RWPE2 (cell line): ENCODE data around the gene SRSF10.
"Not testable (repeated sequence)": the region's sequence is repeated elsewhere in the genome, so short reads cannot be mapped to it uniquely, and the experiment has no call there.

ENCODE experiments used
- ATAC-seq: fragments of 200-7000 bp; cut with Tn5 transposase; 3 replicates; pipeline ENCODE4 v1.9.1; 2021; ENCODE audit warnings: low read depth
- DNase-seq: peaks from one replicate; pipeline ENCODE4 v3.0.0-alpha.2; 2020; ENCODE audit warnings: low spot score
- H3K27ac ChIP-seq: fragments of 450-650 bp; 2 replicates; pipeline ENCODE4 v1.5.1; 2017; ENCODE audit warnings: mild to moderate bottlenecking; ENCODE audit not compliant: poor library complexity, severe bottlenecking
- H3K27me3 ChIP-seq: fragments of 250-450 bp; sonication (Bioruptor Pico); 2 replicates; pipeline ENCODE4 v1.5.1; 2021; ENCODE audit warnings: mild to moderate bottlenecking, moderate library complexity; ENCODE audit not compliant: insufficient read depth, poor library complexity, severe bottlenecking
- H3K36me3 ChIP-seq: fragments of 250-450 bp; sonication (Bioruptor Pico); 2 replicates; pipeline ENCODE4 v1.5.1; 2020; ENCODE audit warnings: low read depth, mild to moderate bottlenecking, moderate library complexity
- H3K4me1 ChIP-seq: fragments of 250-450 bp; sonication (Bioruptor Pico); 2 replicates; pipeline ENCODE4 v1.5.1; 2021; ENCODE audit warnings: mild to moderate bottlenecking, moderate library complexity; ENCODE audit not compliant: insufficient read depth, poor library complexity, severe bottlenecking
- H3K4me3 ChIP-seq: fragments of 250-450 bp; sonication (Bioruptor Pico); 2 replicates; pipeline ENCODE4 v1.5.1; 2021; ENCODE audit warnings: mild to moderate bottlenecking, moderate library complexity; ENCODE audit not compliant: severe bottlenecking
- H3K9me3 ChIP-seq: fragments of 250-450 bp; sonication (Bioruptor Pico); 2 replicates; pipeline ENCODE4 v1.5.1; 2021; ENCODE audit warnings: mild to moderate bottlenecking, moderate library complexity; ENCODE audit not compliant: severe bottlenecking
- CTCF ChIP-seq: fragments of 450-650 bp; IDR thresholded peaks from one replicate; pipeline ENCODE4 v1.5.1; 2017; ENCODE audit warnings: mild to moderate bottlenecking, moderate library complexity; ENCODE audit not compliant: poor library complexity, severe bottlenecking

The SRSF10 gene

DNA sequence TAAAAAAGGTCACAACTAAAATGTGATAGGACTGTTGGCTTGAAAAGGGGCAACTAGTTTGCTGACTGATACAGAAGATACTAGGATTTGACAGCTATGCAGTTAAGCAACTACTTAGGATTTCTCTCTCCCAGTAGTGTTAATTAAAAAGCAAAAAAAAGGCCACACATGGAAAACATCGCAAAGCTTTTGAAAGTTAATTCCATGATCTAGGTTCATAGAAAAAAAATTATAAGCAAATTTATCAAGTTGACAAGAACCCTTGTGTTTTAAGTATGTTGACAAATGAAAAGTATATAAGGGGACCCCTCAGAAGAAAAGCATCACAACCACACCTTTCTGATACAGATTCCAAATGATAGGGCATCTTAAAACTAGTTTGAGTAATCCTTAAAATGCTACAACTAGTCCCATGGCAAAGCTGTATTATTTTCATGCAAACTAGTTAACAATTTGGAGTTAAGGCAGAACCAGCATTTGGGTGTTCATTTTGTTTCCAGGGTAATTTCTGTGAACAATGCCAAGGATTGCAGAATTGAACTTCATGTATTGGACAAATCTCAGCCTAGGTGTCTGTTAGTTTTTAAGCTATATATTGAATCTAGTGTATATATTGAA lies 16.4 kb downstream of the SRSF10 start:
- H3K4me1 ChIP-seq, result peaks cover 9% of the 10 kb centered on the region
- H3K4me3 ChIP-seq, result no peak overlapping the region
- ATAC-seq, result no peak
- peaks cover 4% of the 10 kb centered on the region for H3K9me3 ChIP-seq
- H3K27ac ChIP-seq, result peak overlapping the region; percentile 49
- H3K36me3 ChIP-seq, result peaks cover 76% of the 10 kb centered on the region
- H3K27me3 ChIP-seq, result no peaks in the 10 kb centered on the region
- no peak for DNase-seq
- no peak for TF ChIP-seq CTCF

DNA sequence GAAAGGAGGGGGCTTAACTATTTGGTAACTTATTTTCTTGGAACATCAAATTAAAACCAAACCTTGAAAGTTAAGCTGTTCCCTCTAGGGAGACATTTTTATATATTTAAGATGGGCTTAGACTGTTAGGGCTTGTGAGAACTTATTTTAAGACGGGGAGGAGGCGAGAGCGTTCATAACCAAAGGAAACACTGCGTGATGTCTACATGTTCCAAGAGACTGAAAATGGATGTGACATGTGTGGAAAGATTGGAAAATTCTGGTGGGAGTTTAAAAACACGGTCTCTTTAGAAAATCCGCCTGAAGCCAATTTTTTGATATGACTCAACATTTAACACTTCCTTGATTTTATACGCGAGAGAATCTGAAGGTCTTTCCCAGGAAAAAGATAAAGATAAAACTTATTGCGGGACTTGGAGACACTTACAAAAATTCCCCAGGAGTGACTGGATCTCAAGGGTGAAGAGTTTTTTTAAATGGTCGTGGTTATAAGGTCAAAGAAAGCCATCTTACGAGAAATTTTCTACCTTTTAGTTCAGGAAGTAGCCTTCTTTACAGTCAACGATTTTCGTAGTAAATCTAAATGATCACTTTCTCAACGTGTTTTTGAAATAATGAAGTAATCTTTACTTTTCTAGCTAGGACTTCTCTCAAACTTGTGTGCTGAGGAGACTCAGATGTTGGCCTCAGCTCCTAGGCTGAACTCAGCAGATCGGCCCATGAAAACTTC lies 19.7 kb downstream of the SRSF10 start:
- peak overlapping the region; percentile 98 for H3K27ac ChIP-seq
- peak overlapping the region; percentile 90 for H3K4me3 ChIP-seq
- H3K9me3 ChIP-seq, result peaks cover 4% of the 10 kb centered on the region
- DNase-seq (no peak), ATAC-seq (no peak)
- no peaks in the 10 kb centered on the region for H3K27me3 ChIP-seq
- peaks cover 43% of the 10 kb centered on the region for H3K36me3 ChIP-seq
- peaks cover 31% of the 10 kb centered on the region for H3K4me1 ChIP-seq
- TF ChIP-seq CTCF, result no peak

DNA sequence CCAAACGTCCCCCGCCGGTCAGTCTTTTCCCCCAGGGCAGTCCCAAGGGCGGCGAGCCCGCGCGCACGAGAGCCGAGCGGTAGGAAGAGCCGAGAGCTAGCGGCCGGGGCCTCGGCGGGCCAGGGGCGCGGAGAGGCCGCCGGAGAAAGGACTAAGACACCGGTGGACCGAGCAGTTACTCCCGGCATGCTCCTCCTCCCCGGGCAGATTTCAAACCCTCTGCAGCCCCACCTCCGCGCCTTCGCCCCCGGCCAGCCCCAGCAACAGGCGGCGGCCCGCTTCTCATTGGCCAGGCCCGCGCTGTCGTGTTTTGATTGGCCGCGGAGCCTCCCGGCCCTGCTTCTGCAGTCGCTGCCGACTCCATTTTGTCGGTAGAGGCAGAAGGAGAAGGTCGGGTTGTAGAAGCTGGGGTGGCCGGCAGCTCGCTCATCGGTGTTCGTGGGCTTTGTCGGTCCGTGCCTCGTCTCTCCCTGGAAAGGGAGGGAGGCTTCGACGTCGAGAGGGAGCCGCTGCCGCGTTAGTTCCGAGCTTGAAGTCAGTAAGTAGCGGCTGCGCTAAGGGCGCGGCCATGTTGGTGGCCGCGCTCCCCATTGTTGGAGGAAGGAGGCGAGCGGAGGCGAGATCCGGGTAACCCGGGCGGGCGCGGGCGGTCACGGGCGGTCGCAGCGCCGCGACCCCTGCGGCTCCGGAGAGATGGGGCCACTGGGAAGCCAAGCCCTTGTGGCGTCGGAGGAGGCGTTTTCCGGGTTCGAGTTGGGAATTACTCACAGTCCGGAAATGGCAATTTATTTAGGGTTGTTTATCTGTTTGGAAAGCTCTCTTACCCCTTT lies 20.5 kb downstream of the SRSF10 start, which contains the start of gene PNRC2:
TSS of gene PNRC2 (plus strand) at position 368 of the 830 bp plus-strand sequence. CDS start 1,630 bp downstream, outside the sequence.
- TF ChIP-seq CTCF, result no peak
- H3K27ac ChIP-seq, result peak within 1 kb of the TSS; percentile 98
- DNase-seq, result peak; percentile 96
- H3K27me3 ChIP-seq, result no peaks in the 10 kb centered on the region
- peak within 1 kb of the TSS; percentile 90 for H3K4me3 ChIP-seq
- peaks cover 38% of the 10 kb centered on the region for H3K4me1 ChIP-seq
- H3K9me3 ChIP-seq, result peaks cover 4% of the 10 kb centered on the region
- peaks cover 35% of the 10 kb centered on the region for H3K36me3 ChIP-seq
- peak; percentile 83 for ATAC-seq

GRCh38 chr1:23958810-23959460 lies 21.2 kb downstream of the SRSF10 start:
- TF ChIP-seq CTCF, result peak; percentile 43
- ATAC-seq, result peak; percentile 49
- Histone ChIP-seq H3K27ac (peak overlapping the region; percentile 98), H3K4me3 (peak overlapping the region; percentile 90), H3K4me1 (peaks cover 42% of the 10 kb centered on the region), H3K27me3 (no peaks in the 10 kb centered on the region), H3K36me3 (peaks cover 28% of the 10 kb centered on the region), H3K9me3 (peaks cover 4% of the 10 kb centered on the region)
- DNase-seq, result peak; percentile 80

GRCh38 chr1:23958040-23958809 lies 21.9 kb downstream of the SRSF10 start:
- ATAC-seq, DNase-seq, H3K27me3 ChIP-seq, H3K9me3 ChIP-seq: not testable (repeated sequence)
- Histone ChIP-seq H3K27ac (peak overlapping the region; percentile 98), H3K4me1 (peaks cover 44% of the 10 kb centered on the region), H3K4me3 (peak overlapping the region; percentile 90), H3K36me3 (peaks cover 21% of the 10 kb centered on the region)
